HEK293 (cell line): ENCODE data around the gene RNF44.

Experiments
- CTCF ChIA-PET: fragments of 350-600 bp; formaldehyde crosslinking; extraction: SDS; loops from one replicate; lab custom pipeline; 2021; ENCODE audit warnings: antibody characterized with exemption; lab: Yijun Ruan, JAX
- POLR2A ChIA-PET: fragments of 300-600 bp; formaldehyde crosslinking; extraction: SDS; loops from one replicate; lab custom pipeline; 2020; ENCODE audit warnings: antibody characterized with exemption, inconsistent platforms; lab: Yijun Ruan, JAX
- H3K27ac ChIP-seq: fragments of 200-500 bp; sonication (Bioruptor generic); 2 replicates; pipeline ENCODE4 v1.5.1; 2014; ENCODE audit warnings: low read depth, low read length, control low read depth, inconsistent platforms; ENCODE audit errors: extremely low read depth
- H3K36me3 ChIP-seq, 2 experiments: fragments of 200-500 bp in 1 of 2; sonication (Bioruptor generic) in 1 of 2; 1 replicate in 1 of 2; 2 replicates in 1 of 2; pipeline ENCODE4 v1.5.1; 2014 to 2017; ENCODE audit warnings: inconsistent platforms in 2 of 2, low read length in 2 of 2; ENCODE audit not compliant: control insufficient read depth in 2 of 2, insufficient read depth in 1 of 2
- H3K4me1 ChIP-seq: fragments of 200-500 bp; sonication (Bioruptor generic); 2 replicates; pipeline ENCODE4 v1.5.1; 2014; ENCODE audit warnings: mild to moderate bottlenecking, low read length, inconsistent platforms; ENCODE audit not compliant: control insufficient read depth, insufficient read depth
- H3K4me3 ChIP-seq: 2 replicates; pipeline ENCODE4 v1.5.1; 2011; ENCODE audit warnings: low read depth, mild to moderate bottlenecking, control low read depth, low read length, moderate library complexity
- H3K9me3 ChIP-seq: fragments of 200-500 bp; sonication (Bioruptor generic); 2 replicates; pipeline ENCODE4 v1.5.1; 2014; ENCODE audit warnings: low read depth, low read length, inconsistent platforms; ENCODE audit not compliant: control insufficient read depth, insufficient read depth
- GFI1B ChIP-seq: fragments of 450-650 bp; formaldehyde crosslinking; IDR thresholded peaks from 2 replicates; pipeline ENCODE4 v1.5.1; 2016; ENCODE audit warnings: missing biosample characterization, missing genetic modification characterization
- PATZ1 ChIP-seq: fragments of 450-650 bp; formaldehyde crosslinking; IDR thresholded peaks from 2 replicates; pipeline ENCODE4 v1.5.1; 2016; ENCODE audit warnings: missing biosample characterization, missing genetic modification characterization
- ZBTB7A ChIP-seq: fragments of 450-650 bp; formaldehyde crosslinking; IDR thresholded peaks from 2 replicates; pipeline ENCODE4 v1.5.1; 2016; ENCODE audit warnings: low read depth, missing biosample characterization, missing genetic modification characterization
- ZNF146 ChIP-seq: fragments of 450-650 bp; formaldehyde crosslinking; IDR thresholded peaks from 2 replicates; pipeline ENCODE4 v1.5.1; 2016; ENCODE audit warnings: missing biosample characterization, missing genetic modification characterization
- ZNF157 ChIP-seq: fragments of 450-650 bp; formaldehyde crosslinking; IDR thresholded peaks from 2 replicates; pipeline ENCODE4 v1.5.1; 2016; ENCODE audit warnings: missing biosample characterization, missing genetic modification characterization
- ZNF18 ChIP-seq: fragments of 450-650 bp; formaldehyde crosslinking; IDR thresholded peaks from 2 replicates; pipeline ENCODE4 v1.5.1; 2016; ENCODE audit warnings: missing biosample characterization, missing genetic modification characterization
- ZNF202 ChIP-seq: fragments of 450-650 bp; formaldehyde crosslinking; IDR thresholded peaks from 2 replicates; pipeline ENCODE4 v1.5.1; 2016; ENCODE audit warnings: missing biosample characterization, missing genetic modification characterization, borderline replicate concordance
- ZNF239 ChIP-seq: fragments of 450-650 bp; formaldehyde crosslinking; IDR thresholded peaks from 2 replicates; pipeline ENCODE4 v1.5.1; 2016; ENCODE audit warnings: missing biosample characterization, missing genetic modification characterization
- ZNF292 ChIP-seq: fragments of 450-650 bp; formaldehyde crosslinking; IDR thresholded peaks from 2 replicates; pipeline ENCODE4 v1.5.1; 2016; ENCODE audit warnings: low read depth, missing biosample characterization, missing genetic modification characterization, borderline replicate concordance
- ZNF354C ChIP-seq: fragments of 450-650 bp; formaldehyde crosslinking; IDR thresholded peaks from 2 replicates; pipeline ENCODE4 v1.5.1; 2016; ENCODE audit warnings: missing biosample characterization, missing genetic modification characterization, low read depth, borderline replicate concordance
- ZNF473 ChIP-seq: fragments of 450-650 bp; formaldehyde crosslinking; IDR thresholded peaks from 2 replicates; pipeline ENCODE4 v1.5.1; 2017; ENCODE audit warnings: missing biosample characterization, missing genetic modification characterization
- ZNF623 ChIP-seq: fragments of 450-650 bp; formaldehyde crosslinking; IDR thresholded peaks from 2 replicates; pipeline ENCODE4 v1.5.1; 2016; ENCODE audit warnings: missing biosample characterization, missing genetic modification characterization
- ZNF624 ChIP-seq: fragments of 450-650 bp; formaldehyde crosslinking; IDR thresholded peaks from 2 replicates; pipeline ENCODE4 v1.5.1; 2017; ENCODE audit warnings: missing biosample characterization, missing genetic modification characterization
- ZNF768 ChIP-seq: fragments of 450-650 bp; formaldehyde crosslinking; IDR thresholded peaks from 2 replicates; pipeline ENCODE4 v1.5.1; 2018; ENCODE audit warnings: missing biosample characterization, mild to moderate bottlenecking, missing genetic modification characterization
- ZNF777 ChIP-seq: fragments of 450-650 bp; formaldehyde crosslinking; IDR thresholded peaks from 2 replicates; pipeline ENCODE4 v1.5.1; 2017; ENCODE audit warnings: missing biosample characterization, missing genetic modification characterization, borderline replicate concordance
- ZNF792 ChIP-seq: fragments of 450-650 bp; formaldehyde crosslinking; IDR thresholded peaks from 2 replicates; pipeline ENCODE4 v1.5.1; 2016; ENCODE audit warnings: missing biosample characterization, missing genetic modification characterization
- TF ChIP-seq, protein P1 (sequence below): fragments of 450-650 bp; formaldehyde crosslinking; IDR thresholded peaks from 2 replicates; pipeline ENCODE4 v1.5.1; 2016; ENCODE audit warnings: missing biosample characterization, missing genetic modification characterization
- TF ChIP-seq, protein P2 (sequence below): fragments of 450-650 bp; formaldehyde crosslinking; IDR thresholded peaks from 2 replicates; pipeline ENCODE4 v1.5.1; 2016; ENCODE audit warnings: missing biosample characterization, missing genetic modification characterization
- TF ChIP-seq, protein P3 (sequence below): fragments of 450-650 bp; formaldehyde crosslinking; IDR thresholded peaks from 2 replicates; pipeline ENCODE4 v1.5.1; 2016; ENCODE audit warnings: missing biosample characterization, missing genetic modification characterization

Gene RNF44

GRCh38 chr5:176550275-176550831 lies 13.2 kb upstream of the RNF44 start:
- ChIA-PET CTCF (no interaction called here), POLR2A (interaction anchor here (0.7 kb wide), 1 partner anchor 13 kb away, joined by 3 read pairs; the partner anchor contains the start of gene RNF44)
- Histone ChIP-seq H3K27ac (no peak overlapping the region), H3K9me3 (no peaks in the 10 kb centered on the region), H3K36me3 (no peaks in the 10 kb centered on the region), H3K4me1 (no peaks in the 10 kb centered on the region), H3K4me3 (no peak overlapping the region)
- TF ChIP-seq ZNF792 (tag by site-specific recombination) (no peak), ZNF623 (no peak), ZNF768 (tag by site-specific recombination) (no peak), ZNF157 (tag by site-specific recombination) (no peak), ZNF624 (tag by site-specific recombination) (no peak), PATZ1 (tag by site-specific recombination) (no peak), ZBTB7A (no peak), GFI1B (tag by site-specific recombination) (no peak), ZNF202 (tag by site-specific recombination) (no peak), ZNF473 (tag by site-specific recombination) (no peak), ZNF777 (tag by site-specific recombination) (no peak), ZNF18 (tag by site-specific recombination) (no peak)
- TF ChIP-seq, protein P1, sequence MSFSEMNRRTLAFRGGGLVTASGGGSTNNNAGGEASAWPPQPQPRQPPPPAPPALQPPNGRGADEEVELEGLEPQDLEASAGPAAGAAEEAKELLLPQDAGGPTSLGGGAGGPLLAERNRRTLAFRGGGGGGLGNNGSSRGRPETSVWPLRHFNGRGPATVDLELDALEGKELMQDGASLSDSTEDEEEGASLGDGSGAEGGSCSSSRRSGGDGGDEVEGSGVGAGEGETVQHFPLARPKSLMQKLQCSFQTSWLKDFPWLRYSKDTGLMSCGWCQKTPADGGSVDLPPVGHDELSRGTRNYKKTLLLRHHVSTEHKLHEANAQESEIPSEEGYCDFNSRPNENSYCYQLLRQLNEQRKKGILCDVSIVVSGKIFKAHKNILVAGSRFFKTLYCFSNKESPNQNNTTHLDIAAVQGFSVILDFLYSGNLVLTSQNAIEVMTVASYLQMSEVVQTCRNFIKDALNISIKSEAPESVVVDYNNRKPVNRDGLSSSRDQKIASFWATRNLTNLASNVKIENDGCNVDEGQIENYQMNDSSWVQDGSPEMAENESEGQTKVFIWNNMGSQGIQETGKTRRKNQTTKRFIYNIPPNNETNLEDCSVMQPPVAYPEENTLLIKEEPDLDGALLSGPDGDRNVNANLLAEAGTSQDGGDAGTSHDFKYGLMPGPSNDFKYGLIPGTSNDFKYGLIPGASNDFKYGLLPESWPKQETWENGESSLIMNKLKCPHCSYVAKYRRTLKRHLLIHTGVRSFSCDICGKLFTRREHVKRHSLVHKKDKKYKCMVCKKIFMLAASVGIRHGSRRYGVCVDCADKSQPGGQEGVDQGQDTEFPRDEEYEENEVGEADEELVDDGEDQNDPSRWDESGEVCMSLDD (tag by site-specific recombination) = no peak

- H3K4me1 ChIP-seq = no peaks in the 10 kb centered on the region
- POLR2A ChIA-PET = interaction anchor here (0.7 to 1.5 kb wide), 2 partner anchors 12 to 13 kb away, joined by 3 to 4 read pairs; partner anchors contain the start of gene RNF44
- no peak overlapping the region for H3K27ac ChIP-seq
- H3K36me3 ChIP-seq = no peaks in the 10 kb centered on the region
- H3K4me3 ChIP-seq = no peak overlapping the region
- CTCF ChIA-PET = no interaction called here
- H3K9me3 ChIP-seq = no peaks in the 10 kb centered on the region
- TF ChIP-seq ZNF239 (tag by site-specific recombination) (no peak), ZNF146 (tag by site-specific recombination) (no peak), ZNF292 (tag by site-specific recombination) (no peak), ZNF18 (tag by site-specific recombination) (no peak), ZNF354C (tag by site-specific recombination) (no peak)
- TF ChIP-seq, protein P1 (tag by site-specific recombination) = no peak
- TF ChIP-seq, protein P2, sequence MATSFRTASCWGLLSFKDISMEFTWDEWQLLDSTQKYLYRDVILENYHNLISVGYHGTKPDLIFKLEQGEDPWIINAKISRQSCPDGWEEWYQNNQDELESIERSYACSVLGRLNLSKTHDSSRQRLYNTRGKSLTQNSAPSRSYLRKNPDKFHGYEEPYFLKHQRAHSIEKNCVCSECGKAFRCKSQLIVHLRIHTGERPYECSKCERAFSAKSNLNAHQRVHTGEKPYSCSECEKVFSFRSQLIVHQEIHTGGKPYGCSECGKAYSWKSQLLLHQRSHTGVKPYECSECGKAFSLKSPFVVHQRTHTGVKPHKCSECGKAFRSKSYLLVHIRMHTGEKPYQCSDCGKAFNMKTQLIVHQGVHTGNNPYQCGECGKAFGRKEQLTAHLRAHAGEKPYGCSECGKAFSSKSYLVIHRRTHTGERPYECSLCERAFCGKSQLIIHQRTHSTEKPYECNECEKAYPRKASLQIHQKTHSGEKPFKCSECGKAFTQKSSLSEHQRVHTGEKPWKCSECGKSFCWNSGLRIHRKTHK (tag by site-specific recombination) = no peak
- TF ChIP-seq, protein P3, sequence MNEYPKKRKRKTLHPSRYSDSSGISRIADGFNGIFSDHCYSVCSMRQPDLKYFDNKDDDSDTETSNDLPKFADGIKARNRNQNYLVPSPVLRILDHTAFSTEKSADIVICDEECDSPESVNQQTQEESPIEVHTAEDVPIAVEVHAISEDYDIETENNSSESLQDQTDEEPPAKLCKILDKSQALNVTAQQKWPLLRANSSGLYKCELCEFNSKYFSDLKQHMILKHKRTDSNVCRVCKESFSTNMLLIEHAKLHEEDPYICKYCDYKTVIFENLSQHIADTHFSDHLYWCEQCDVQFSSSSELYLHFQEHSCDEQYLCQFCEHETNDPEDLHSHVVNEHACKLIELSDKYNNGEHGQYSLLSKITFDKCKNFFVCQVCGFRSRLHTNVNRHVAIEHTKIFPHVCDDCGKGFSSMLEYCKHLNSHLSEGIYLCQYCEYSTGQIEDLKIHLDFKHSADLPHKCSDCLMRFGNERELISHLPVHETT (tag by site-specific recombination) = no peak
Observed at GRCh38 chr5:176549871-176550270, 12.7 kb upstream of the RNF44 start.
